ENCODE results near the gene RORB. TPM values are rescaled to one million over a fixed set of nuclear protein-coding genes. Genes with fewer than 3 reads are reported as not detected.

RORB gene
- polyA plus RNA-seq, 3 donors = not detected

DNA sequence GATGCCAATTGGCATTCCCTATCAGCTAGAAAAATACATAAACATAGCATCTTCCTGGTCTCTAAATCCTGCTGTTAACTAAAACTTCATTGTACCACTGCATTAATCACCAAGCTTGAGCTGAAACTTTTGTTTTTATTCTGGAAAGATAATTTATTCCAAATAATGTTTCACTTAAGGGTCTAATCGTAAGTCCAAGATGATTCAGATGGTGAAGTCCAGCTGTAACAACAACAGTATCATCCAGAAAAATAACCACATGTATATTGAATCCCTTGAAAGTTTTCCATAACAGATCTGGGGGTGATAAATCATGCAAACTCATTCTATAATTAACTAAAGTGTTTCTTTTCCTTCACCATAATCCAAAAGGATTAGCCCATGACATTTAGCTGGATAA, 23.9 kb downstream of the RORB start:
- Histone ChIP-seq H3K4me1 (ENCODE audit: control insufficient read depth in 1 of 2, insufficient read depth in 2 of 2, low read length in 2 of 2) (no peaks in the 10 kb centered on the region), H3K79me2 (ENCODE audit: insufficient read depth, low read length) (no peaks in the 10 kb centered on the region), H3K4me3 (replicated peaks in 1 of 3; ENCODE audit: low read depth in 2 of 3, low read length in 3 of 3) (no peak overlapping the region), H3K9ac (ENCODE audit: insufficient read depth, low read length, poor library complexity, severe bottlenecking) (no peak overlapping the region), H3K9me3 (replicated peaks in 1 of 2; ENCODE audit: control insufficient read depth in 1 of 2, insufficient read depth in 1 of 2, low read length in 2 of 2) (no peaks in the 10 kb centered on the region), H3K36me3 (replicated peaks in 1 of 2; ENCODE audit: control insufficient read depth in 1 of 2, insufficient read depth in 2 of 2, low read length in 2 of 2) (no peaks in the 10 kb centered on the region), H3K4me2 (replicated peaks; ENCODE audit: extremely low read depth, low read length, poor library complexity, severe bottlenecking) (no peak overlapping the region), H2AFZ (ENCODE audit: insufficient read depth, low read depth, low read length, poor library complexity, severe bottlenecking) (no peak overlapping the region), H3K27ac (ENCODE audit: low read depth in 1 of 2, low read length in 2 of 2) (no peak overlapping the region), H4K20me1 (ENCODE audit: insufficient read depth, low read length) (no peaks in the 10 kb centered on the region), H3K27me3 (ENCODE audit: control insufficient read depth in 2 of 2, insufficient read depth in 2 of 2, low read length in 2 of 2) (no peaks in the 10 kb centered on the region)
- no peaks in the 10 kb centered on the region for H3K9me3 Mint-ChIP-seq
- H3K27me3 Mint-ChIP-seq (ENCODE audit: low read depth in 3 of 3) = peaks cover 2 to 7% (median 2%) of the 10 kb centered on the region in 3 donors
- intact Hi-C loops (cut with micrococcal nuclease) = no loop called here
- H3K4me3 Mint-ChIP-seq = no peak overlapping the region
- TF ChIP-seq, protein P1, sequence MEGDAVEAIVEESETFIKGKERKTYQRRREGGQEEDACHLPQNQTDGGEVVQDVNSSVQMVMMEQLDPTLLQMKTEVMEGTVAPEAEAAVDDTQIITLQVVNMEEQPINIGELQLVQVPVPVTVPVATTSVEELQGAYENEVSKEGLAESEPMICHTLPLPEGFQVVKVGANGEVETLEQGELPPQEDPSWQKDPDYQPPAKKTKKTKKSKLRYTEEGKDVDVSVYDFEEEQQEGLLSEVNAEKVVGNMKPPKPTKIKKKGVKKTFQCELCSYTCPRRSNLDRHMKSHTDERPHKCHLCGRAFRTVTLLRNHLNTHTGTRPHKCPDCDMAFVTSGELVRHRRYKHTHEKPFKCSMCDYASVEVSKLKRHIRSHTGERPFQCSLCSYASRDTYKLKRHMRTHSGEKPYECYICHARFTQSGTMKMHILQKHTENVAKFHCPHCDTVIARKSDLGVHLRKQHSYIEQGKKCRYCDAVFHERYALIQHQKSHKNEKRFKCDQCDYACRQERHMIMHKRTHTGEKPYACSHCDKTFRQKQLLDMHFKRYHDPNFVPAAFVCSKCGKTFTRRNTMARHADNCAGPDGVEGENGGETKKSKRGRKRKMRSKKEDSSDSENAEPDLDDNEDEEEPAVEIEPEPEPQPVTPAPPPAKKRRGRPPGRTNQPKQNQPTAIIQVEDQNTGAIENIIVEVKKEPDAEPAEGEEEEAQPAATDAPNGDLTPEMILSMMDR (IDR thresholded peaks at IDR 0.05) = no peak
- H3K36me3 Mint-ChIP-seq = no peaks in the 10 kb centered on the region
- WGBS (ENCODE audit: insufficient coverage) = no CpG with 5 or more reads among the region's 1 CpG
- no peak overlapping the region for H3K27ac Mint-ChIP-seq
- H3K4me1 Mint-ChIP-seq = no peaks in the 10 kb centered on the region
- DNase-seq = no peak

DNA sequence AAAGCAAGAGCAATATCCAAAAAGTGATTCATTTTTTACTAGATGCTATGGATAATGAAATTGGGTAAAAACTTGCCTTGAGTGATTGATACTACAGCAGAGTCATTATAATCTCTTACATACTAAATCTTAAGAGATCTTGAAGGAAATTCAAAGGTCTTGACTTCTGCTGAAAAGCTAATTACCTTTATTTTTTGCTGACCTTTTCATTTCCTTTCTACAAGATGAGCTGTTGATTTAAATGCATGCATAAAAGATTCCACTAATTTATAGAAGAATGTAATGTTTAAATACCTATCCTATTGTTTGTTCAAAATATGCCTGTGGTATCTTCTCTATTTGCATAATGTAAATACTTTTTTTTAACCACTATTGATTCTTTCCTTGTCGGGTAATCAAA, 27.2 kb downstream of the RORB start:
- TF ChIP-seq, protein P1 (IDR thresholded peaks at IDR 0.05) = no peak
- no peak for DNase-seq
- Histone ChIP-seq H3K9ac (ENCODE audit: insufficient read depth, low read length, poor library complexity, severe bottlenecking) (no peak overlapping the region), H3K9me3 (replicated peaks in 1 of 2; ENCODE audit: control insufficient read depth in 1 of 2, insufficient read depth in 1 of 2, low read length in 2 of 2) (no peaks in the 10 kb centered on the region), H3K4me2 (replicated peaks; ENCODE audit: extremely low read depth, low read length, poor library complexity, severe bottlenecking) (no peak overlapping the region), H3K4me3 (replicated peaks in 1 of 3; ENCODE audit: low read depth in 2 of 3, low read length in 3 of 3) (no peak overlapping the region), H3K27ac (ENCODE audit: low read depth in 1 of 2, low read length in 2 of 2) (no peak overlapping the region), H3K36me3 (replicated peaks in 1 of 2; ENCODE audit: control insufficient read depth in 1 of 2, insufficient read depth in 2 of 2, low read length in 2 of 2) (no peaks in the 10 kb centered on the region), H3K4me1 (ENCODE audit: control insufficient read depth in 1 of 2, insufficient read depth in 2 of 2, low read length in 2 of 2) (no peaks in the 10 kb centered on the region), H4K20me1 (ENCODE audit: insufficient read depth, low read length) (no peaks in the 10 kb centered on the region), H2AFZ (ENCODE audit: insufficient read depth, low read depth, low read length, poor library complexity, severe bottlenecking) (no peak overlapping the region), H3K79me2 (ENCODE audit: insufficient read depth, low read length) (no peaks in the 10 kb centered on the region), H3K27me3 (ENCODE audit: control insufficient read depth in 2 of 2, insufficient read depth in 2 of 2, low read length in 2 of 2) (no peaks in the 10 kb centered on the region)
- no peak overlapping the region for H3K4me3 Mint-ChIP-seq
- H3K36me3 Mint-ChIP-seq = no peaks in the 10 kb centered on the region
- no peak overlapping the region for H3K27ac Mint-ChIP-seq
- H3K27me3 Mint-ChIP-seq (ENCODE audit: low read depth in 3 of 3) = peaks cover 0 to 5% (median 4%) of the 10 kb centered on the region in 3 donors
- no peaks in the 10 kb centered on the region for H3K4me1 Mint-ChIP-seq
- no peaks in the 10 kb centered on the region for H3K9me3 Mint-ChIP-seq
- WGBS (ENCODE audit: insufficient coverage) = no CpG with 5 or more reads among the region's 1 CpG
- intact Hi-C loops (cut with micrococcal nuclease) = no loop called here
